HG02943 (cell line): ENCODE measurements around the gene STEAP3.

Source experiments
- ATAC-seq: cut with Tn5 transposase; IDR thresholded peaks from one replicate; pipeline ENCODE4 v1.9.1; 2021; ENCODE audit warnings: mild to moderate bottlenecking, low read depth, moderate library complexity; ENCODE audit not compliant: unreplicated experiment

STEAP3 gene

DNA sequence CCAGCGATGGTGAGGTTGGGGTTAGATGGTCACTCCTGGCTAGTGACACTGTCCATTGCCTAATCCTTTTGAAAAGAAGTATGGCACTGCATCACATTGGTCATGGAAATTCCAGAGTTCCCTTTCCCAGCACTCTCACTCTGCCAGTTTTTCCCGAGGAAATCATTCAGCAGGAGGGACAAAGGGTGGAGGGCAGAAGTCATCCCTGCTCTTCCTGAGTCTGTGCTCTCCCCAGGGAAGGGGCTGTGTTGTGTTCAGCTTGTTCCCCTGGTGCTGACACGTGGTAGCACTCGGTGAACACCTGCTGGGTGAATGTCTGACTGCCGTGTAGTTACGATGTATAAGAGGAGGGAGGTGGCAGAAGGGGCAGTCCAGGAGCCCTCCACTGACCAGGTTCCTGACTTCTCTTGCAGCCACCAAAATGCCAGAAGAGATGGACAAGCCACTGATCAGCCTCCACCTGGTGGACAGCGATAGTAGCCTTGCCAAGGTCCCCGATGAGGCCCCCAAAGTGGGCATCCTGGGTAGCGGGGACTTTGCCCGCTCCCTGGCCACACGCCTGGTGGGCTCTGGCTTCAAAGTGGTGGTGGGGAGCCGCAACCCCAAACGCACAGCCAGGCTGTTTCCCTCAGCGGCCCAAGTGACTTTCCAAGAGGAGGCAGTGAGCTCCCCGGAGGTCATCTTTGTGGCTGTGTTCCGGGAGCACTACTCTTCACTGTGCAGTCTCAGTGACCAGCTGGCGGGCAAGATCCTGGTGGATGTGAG is 21.6 kb downstream of the STEAP3 start:
- no peak for ATAC-seq

DNA sequence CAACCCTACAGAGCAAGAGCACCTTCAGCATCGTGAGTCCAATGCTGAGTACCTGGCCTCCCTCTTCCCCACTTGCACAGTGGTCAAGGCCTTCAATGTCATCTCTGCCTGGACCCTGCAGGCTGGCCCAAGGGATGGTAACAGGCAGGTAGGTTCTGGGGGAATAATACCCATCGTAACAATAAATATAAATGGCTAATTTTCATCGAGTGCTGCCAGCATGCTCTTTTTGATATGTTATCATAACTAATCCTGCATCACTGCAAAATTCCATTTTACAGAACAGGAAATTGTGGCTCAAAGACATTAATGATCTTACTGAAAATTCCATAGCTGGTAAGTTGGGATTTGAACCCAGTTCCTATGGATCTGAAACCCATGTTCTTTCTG is 22.2 kb downstream of the STEAP3 start:
- no peak for ATAC-seq

DNA sequence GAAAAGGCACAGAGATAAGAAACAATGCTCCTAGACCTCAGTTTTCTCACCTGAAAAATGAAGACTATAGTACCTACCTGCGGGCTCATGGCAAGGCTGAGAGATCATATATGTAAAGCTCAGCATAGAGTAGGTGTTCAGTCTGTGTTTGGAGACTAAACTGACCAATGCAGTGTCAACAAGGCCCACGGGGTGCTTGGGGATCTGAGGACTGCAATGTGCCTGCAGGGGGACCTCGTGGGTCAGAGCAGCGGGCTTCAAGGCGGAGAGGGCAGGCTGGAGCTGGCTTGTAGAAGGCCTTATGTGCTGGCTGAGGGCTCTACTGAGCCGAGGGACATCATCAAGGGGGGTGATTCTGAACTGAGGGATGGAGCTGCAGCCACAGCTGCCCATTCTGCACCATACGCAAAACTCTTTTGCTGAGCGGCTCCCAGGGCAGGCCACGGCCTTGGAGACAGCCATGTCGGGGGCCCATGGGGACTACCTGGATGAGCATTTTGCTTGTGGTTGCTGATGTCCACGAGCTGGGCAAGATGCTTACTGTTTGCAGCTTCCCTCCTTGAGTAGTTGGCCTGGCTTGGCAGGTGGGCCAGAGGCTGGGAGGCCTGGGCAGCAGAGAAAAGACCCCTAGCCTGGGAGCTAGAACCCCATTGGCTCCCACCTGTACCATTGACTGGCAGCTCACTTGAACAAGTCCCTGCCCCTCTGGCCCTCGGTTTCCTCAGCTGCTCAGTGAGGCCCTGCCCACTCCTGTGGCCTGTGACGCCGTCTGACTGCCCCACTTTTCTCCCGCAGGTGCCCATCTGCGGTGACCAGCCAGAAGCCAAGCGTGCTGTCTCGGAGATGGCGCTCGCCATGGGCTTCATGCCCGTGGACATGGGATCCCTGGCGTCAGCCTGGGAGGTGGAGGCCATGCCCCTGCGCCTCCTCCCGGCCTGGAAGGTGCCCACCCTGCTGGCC is 23.5 kb downstream of the STEAP3 start:
- no peak for ATAC-seq

DNA sequence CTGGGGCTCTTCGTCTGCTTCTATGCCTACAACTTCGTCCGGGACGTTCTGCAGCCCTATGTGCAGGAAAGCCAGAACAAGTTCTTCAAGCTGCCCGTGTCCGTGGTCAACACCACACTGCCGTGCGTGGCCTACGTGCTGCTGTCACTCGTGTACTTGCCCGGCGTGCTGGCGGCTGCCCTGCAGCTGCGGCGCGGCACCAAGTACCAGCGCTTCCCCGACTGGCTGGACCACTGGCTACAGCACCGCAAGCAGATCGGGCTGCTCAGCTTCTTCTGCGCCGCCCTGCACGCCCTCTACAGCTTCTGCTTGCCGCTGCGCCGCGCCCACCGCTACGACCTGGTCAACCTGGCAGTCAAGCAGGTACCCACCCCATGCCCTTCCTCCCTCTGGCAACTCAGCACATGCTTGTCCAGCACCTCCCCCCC is 24.2 kb downstream of the STEAP3 start:
- ATAC-seq: no peak

DNA sequence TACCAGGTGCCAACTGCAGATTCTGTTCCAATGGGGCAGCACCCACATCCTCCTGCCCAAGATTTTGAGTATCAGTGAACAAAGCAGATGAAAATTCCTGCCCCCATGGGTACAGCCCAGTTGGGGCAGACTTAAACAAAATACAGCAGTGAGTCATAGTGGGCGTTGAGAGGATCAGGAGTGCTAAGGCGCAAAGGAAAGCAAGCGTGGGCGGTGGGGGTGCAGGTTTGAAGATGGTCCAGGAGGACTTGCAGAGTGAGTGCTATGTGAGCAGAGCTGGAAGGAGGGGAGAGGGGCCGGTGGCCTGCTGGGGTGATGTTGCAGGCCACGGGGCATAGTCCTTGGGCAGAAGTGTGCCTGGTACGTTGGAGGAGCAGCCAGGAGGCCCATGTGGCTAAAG is 24.7 kb downstream of the STEAP3 start:
- no peak for ATAC-seq

DNA sequence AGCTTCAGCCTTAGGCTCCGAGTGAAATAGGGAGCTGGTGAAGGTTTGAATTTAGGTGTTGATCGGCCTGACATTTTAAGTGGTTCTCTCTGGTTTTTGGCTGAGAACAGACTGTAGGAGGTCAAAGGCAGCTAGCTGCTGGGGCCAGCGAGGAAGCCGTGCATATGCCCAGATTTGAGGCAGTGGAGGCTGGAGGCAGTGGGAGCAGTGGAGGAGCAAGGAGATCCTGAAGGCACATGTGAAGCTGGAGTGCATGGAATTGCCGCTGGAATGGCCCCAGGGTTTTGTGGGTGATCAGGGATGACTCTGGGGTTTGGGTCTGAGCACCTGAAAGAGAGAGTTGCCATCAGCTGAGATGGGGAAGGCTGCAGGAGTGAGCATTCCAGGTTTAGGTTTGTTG is 25.1 kb downstream of the STEAP3 start:
- ATAC-seq: no peak

DNA sequence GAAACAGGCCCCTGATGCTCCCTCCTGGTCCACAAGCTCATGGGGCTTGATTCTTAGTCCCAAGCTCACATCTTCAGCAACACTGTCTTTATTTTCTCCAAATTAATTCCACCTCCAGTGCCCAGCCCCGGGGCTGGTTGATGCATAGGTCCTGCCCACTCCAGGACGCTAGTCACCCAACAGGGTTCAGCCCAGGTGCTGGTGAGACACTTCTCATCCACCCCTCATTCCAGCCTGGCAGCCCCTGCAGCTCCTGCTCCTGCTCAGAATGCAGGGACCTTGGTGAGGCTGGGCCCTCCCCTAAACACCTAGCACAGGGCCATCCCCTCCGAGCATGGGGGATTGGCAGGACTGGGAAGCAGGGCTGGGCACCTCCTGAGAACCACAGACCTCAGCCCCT is 25.7 kb downstream of the STEAP3 start:
- ATAC-seq: no peak

DNA sequence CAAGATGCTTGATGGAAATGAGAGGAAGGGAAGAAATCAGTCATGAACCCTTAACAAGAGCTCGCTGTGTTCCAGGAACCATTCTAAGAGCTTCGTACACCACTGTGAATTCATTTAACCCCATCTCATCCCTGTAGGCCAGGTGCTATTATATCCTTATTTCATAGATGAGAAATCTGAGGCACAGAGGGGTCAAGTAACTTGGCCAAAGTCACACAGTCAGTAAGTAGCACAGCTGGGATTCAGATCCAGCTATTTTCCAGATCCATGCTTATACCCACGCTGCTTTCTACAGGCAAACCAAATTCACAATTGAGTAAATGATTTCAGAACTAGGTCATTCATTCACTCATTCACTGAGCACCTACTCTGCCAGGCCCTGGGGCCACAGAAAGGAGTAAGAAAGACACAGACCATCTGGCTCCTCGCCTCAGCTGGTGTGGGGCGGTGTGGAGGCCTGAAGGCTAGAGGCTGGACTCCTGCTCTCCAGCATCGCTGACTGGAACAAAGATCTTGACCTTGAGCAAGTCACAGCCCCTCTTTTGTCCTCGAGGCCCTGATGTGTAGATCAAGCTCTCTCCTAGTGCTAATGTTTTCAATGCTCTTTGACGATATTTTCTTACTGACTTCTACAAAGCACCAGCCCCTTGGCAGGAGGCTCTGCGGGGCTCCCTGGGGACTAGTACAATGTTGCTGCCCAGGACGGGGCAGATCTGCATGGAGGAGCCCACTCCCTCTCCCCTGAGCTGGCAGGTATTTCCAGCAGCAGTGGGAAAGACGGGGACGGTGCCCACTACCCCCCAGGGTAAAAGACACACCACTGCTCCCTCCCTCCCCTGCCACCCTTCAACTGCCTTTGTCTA is 26.5 kb downstream of the STEAP3 start:
- no peak for ATAC-seq

DNA sequence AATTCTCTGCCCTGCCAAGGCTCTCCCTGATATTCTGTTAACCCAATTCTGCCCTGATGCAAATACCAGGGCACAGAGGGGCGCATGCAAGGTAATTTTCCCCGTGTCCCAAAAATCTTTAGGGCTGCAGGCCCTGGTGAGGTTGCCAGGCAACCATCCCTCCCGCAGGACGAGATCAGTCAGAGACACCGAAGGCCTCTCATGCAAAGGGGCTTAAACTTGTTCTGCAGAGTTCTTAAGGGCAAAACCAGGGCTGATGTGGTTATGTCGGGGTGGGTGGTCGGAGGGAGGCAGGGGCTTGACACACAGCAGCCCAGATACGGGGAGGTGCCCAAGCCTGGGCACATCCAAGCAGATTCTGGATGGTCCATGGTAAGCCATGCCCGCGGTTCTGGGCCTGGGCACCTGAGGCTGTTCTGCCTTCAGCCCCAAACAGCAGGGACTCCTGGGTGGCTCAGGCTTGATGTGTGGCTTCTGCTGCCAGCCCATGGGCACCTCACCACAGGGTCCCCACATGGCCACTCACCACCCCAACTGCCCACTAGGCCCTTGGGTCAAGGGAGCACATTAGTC is 27.2 kb downstream of the STEAP3 start:
- no peak for ATAC-seq

DNA sequence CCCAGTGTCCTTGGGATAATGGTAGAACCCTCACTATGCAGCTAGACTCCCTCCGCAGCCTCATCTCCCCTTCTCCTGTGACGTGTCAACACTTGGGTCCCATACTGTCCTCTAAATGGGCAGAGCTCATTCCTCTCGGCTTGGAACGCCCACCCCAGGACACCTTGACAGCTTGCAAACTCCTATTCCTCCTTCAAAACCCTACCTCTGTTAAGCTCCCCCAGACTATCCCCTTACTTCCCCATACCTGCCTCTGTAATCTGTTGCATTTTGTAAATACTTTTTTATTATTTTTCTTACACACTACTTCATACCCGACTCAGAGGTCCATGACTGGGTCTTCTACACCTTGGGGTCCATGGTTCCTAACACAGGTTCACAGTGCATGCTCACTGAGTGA is 28.0 kb downstream of the STEAP3 start:
- no peak for ATAC-seq

DNA sequence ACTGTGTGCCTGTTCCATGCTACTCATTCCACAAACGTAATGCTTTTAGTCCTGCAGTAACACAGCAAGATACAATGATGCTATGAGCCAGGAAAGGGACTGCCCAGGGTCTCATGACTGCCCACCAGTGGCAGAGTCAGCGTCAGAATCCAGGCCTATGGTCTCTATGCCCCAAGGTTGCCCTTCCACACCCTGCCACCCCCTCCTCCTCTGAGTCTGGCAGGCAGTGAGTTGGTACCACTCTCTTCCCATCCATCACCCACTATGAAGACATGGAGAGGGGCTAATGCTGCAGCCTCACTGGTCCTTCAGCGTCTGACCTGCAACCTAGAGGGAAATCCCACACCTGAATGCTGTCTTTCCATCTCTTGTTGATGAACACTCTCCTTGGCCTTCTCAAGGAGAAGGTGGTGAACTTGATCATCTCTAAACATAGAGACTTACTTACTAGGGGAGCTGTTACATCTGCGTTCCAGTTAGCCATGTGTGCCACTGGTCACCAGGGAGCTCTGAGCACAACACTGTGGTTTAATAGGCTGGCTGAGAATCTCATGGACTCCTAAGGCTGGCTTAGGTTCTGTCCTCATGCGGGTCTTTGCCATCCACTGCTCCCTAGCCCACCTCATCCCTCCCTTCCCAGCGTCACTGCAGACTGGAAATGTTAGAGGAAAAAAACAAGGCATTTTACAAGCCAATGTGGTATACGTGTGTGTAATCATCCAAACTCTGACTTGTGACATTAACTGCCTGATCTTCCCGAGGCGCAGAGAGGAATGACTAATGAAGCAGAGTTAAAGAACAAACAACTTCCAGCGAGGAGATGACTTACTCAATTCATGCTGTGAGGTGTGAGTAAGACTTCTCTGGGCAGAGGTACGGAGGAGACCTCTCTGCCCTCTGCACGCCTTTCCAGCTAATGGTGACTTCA is 28.8 kb downstream of the STEAP3 start:
- ATAC-seq: no peak

DNA sequence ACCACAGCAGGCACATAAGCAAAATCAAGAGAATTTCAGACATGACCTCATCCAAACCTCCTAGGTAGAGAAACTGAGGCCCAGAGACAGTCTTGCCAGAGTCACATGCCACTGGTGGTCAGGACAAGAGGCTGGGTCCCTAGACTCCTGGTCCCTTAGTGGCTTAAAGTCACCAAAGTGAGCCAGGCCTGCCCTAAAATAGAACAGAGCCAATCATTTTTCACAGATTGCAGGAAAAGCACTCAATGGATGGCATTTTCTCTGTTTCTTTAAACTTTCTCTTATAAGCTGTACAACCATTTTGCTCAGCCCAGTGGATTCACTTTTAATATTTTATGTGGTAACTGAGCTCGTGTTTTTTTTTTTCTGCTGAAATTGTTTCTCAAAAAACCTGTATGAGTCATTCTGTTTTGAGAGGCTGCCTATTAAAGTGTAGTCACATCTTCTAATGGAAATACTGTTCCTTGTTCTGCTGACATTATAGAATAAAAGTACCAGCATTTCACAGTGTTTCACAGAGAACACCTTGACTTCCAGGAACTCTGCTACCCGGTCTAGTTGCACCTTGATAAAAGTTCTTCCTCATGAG is 29.6 kb downstream of the STEAP3 start:
- no peak for ATAC-seq

DNA sequence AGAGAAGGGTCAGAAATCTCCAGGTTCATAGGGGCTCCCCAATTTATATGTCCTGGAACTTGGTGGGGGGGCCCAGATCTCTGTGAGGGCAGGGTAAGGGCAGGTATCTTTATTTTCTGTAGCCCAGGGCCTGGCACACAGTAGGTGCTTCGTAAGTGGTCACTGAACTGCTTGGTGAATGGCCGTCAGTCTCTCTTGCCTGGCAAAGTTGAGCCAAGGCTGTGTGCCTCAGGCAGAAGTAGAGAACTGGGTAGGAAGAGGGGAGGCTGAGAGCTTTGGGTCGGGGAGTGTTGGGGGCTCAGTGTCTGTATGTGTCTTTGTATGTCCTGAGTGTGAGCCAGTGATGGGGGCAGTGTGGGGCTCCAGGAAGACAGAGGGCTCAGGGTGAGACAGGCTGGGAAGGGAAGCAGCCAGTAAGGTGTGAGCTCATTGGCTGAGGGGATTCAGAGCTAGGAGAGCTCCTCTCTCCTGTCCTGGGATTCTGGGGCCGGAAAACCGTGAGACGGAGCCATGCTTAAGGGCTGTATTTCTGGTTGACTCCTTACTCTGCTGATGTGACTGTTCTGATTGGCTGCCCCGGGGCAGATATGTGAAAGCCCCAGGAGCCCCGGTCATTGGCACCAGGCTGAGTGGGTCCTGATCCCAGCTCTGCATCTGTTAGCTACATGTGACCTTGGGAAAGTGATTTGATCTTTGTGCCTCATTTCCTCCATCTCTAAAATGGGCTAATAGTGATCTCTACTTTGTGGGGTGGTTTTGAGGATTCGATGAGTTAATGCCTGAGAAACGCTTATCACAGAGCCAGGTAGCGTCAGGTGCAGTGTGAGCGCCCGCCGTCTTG is 30.3 kb downstream of the STEAP3 start:
- ATAC-seq: no peak

DNA sequence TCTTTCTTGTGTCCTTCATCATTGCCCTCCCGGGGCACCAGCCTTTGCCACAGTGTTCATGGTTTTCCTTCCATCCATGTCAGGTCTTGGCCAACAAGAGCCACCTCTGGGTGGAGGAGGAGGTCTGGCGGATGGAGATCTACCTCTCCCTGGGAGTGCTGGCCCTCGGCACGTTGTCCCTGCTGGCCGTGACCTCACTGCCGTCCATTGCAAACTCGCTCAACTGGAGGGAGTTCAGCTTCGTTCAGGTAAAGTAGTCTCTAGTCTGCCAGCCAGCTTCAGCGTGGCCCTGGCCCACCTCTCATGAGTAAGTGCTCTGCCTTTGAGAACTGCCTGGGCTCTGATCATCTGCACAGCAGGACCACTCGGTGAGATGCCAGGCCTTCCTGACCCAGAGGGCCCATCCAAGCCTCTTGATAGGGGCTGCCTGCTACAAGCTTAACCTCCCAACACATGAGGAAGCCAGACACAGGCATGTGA is 31.0 kb downstream of the STEAP3 start:
- no peak for ATAC-seq

DNA sequence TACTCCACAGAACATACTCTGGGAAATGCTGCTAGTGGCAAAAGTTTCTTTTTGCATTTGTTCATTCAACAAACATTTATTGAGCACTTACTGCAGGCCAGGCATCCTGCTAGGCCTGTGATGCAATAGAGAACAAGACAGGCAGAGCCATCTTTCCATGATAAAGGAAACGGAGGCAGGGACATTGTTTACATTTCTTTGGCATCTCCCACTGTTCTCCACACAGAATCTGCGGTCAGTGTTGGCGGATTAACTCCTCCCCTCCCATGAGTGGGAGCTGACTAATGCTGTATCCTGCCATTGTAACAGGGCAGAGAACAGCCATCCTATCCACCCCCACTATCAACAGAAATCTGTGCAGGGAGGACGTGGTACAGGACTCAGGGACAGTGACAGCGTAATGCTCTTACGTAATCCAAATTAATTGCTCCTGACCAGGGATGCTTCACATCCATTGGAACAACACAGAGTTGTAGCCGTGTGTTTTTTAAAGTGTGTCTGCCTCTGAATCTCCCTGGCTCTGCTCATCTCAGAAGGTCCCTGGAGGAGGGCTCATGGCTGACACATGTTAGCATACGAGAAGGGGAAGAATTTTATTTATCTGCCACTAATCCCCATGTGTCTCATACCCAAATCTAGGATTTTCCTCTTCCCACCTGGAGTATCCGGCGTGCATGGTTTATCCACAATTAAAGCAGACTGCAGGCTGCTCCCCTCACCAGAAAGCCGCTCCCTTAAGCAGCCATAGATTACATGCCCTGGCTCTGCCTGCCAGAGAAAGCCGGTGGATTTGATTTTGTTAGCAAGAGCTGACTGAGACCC is 32.3 kb downstream of the STEAP3 start:
- ATAC-seq: no peak

DNA sequence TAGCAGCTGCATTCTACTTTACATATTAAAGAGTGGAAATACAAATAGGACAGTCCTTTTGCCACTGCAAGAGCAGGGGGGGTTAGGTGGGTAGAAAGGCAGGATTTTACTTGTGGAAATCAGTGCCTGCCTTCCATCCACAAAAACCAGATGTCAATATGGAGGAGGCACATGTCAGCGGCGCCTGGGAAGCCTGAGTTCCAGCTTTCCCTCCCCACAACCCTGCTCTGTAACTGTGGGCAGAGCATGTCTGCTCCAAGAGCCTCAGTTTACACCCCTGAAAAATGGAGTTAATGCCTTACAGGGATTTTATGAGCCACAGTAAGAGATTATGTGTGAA is 32.9 kb downstream of the STEAP3 start:
- ATAC-seq: no peak

DNA sequence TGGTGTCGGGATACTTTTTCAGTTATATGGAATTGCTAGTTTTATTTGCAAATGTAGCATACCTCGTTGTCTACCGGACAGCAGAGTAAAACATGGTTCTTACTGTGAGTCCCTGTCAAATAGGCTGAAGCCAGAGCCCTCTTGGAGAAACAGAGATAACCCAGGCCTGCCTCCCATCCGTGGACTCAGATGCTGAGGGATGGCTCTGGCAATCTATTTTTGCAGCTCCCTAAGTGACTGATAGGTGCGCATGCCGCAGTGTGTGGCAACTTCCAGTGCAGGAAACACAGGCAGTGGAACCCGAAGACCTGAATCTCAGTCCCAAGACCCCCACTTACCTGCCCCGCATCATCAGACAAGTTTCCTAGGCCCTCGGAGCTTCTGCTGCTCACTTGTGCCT is 33.6 kb downstream of the STEAP3 start:
- ATAC-seq: no peak
